Cardiac muscle cell (in vitro differentiated cells and primary cell): ENCODE results near the gene KIF26A. TPM values are rescaled to one million over a fixed set of nuclear protein-coding genes. Genes with fewer than 3 reads are reported as not detected.

ENCODE experiments used
- DNase-seq, 2 donors: peaks; one replicate each; pipeline versions ENCODE4 v3.0.0 to v3.0.0-alpha.2; 2010 to 2017; ENCODE audit warnings: low read depth in 1 of 2, low spot score in 1 of 2
- H3K27ac ChIP-seq: fragments of 200-600 bp; sonication (generic); 2 replicates; pipeline ENCODE4 v1.5.1; 2016
- H3K27me3 ChIP-seq: fragments of 200-600 bp; sonication (generic); 2 replicates; pipeline ENCODE4 v1.6.0; 2016; ENCODE audit warnings: control low read depth
- H3K36me3 ChIP-seq: fragments of 200-600 bp; sonication (generic); 2 replicates; pipeline ENCODE4 v1.5.1; 2016; ENCODE audit warnings: control low read depth
- H3K4me1 ChIP-seq: fragments of 200-600 bp; sonication (generic); 2 replicates; pipeline ENCODE4 v1.8.1; 2017; ENCODE audit warnings: low read depth, mild to moderate bottlenecking, mixed run types
- H3K4me3 ChIP-seq: fragments of 200-600 bp; sonication (generic); 2 replicates; pipeline ENCODE4 v1.5.1; 2016; ENCODE audit warnings: mild to moderate bottlenecking
- H3K9me3 ChIP-seq: fragments of 200-600 bp; sonication (generic); 2 replicates; pipeline ENCODE4 v1.5.1; 2017; ENCODE audit warnings: low read depth, mild to moderate bottlenecking, control low read depth
- CTCF ChIP-seq: IDR thresholded peaks from 2 replicates; pipeline ENCODE4 v1.5.1; 2012; ENCODE audit warnings: low read depth, mild to moderate bottlenecking, low read length
- polyA plus RNA-seq: library from polyadenylated mRNA; unstranded; fragments of >200 nt; fragmentation: Nextera tagmentation; extraction: Ambion mirVana; gene quantifications from 2 replicates; pipeline ENCODE4 v1.2.1, GENCODE V29; 2016
- total RNA-seq: library from RNA; depleted of rRNA; stranded (reverse); fragments of >200 nt; gene quantifications from 2 replicates; pipeline ENCODE4 v1.2.3, GENCODE V29; 2016

The KIF26A gene
- total and polyA plus RNA-seq, 2 experiments from 2014 or later: 9.9 to 74.9 TPM

DNA sequence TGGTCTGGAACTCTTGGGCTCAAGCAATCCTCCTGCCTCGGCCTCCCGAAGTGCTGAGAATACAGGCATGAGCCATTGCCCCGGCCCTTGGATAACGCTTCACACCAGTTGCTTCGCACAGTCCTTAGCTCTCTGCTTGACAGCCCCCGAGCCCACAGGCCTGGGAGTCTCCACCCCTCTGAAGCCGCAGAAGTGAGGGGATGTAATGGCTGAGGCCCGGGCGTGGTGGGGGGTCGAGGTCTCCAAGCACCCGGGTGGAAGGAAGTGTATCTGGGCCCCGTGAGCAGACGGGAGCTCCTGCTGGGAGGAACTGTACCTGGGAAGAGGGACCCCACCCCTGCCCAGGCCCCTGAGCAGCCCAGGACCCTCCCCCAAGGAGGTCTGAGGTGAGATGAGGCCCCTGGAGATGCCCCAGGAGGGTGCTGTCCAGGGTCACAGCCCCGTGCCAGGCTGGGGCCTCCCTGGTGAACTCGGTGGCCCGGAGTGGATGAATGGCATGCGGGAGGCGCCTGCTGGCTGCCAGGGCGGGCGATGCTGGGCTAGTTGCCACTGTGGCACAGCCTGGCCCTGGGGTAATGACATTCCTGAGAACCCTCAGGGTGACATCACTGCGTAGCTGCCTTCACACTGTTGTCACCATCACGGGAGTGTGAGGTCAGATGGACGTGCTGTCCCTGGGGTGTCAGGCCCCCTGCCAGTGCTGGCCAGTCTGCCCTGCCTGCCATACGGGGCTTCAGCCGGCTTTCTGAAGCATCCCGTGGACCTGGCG lies 48.9 kb downstream of the KIF26A start:
- no peaks in the 10 kb centered on the region for H3K27me3 ChIP-seq
- no peak for TF ChIP-seq CTCF

GRCh38 chr14:104187931-104188726 lies 49.7 kb downstream of the KIF26A start:
- Histone ChIP-seq H3K27me3 (no peaks in the 10 kb centered on the region), H3K9me3 (no peaks in the 10 kb centered on the region), H3K4me1 (no peaks in the 10 kb centered on the region), H3K27ac (no peak overlapping the region), H3K4me3 (no peak overlapping the region), H3K36me3 (no peaks in the 10 kb centered on the region)
- TF ChIP-seq CTCF: no peak
- DNase-seq: no peak

More for the DNA sequence above, 48.9 kb downstream of the KIF26A start:
- H3K27ac ChIP-seq: no peak overlapping the region
- no peaks in the 10 kb centered on the region for H3K9me3 ChIP-seq
- DNase-seq: no peak
- no peak overlapping the region for H3K4me3 ChIP-seq
- H3K4me1 ChIP-seq: no peaks in the 10 kb centered on the region
- no peaks in the 10 kb centered on the region for H3K36me3 ChIP-seq

DNA sequence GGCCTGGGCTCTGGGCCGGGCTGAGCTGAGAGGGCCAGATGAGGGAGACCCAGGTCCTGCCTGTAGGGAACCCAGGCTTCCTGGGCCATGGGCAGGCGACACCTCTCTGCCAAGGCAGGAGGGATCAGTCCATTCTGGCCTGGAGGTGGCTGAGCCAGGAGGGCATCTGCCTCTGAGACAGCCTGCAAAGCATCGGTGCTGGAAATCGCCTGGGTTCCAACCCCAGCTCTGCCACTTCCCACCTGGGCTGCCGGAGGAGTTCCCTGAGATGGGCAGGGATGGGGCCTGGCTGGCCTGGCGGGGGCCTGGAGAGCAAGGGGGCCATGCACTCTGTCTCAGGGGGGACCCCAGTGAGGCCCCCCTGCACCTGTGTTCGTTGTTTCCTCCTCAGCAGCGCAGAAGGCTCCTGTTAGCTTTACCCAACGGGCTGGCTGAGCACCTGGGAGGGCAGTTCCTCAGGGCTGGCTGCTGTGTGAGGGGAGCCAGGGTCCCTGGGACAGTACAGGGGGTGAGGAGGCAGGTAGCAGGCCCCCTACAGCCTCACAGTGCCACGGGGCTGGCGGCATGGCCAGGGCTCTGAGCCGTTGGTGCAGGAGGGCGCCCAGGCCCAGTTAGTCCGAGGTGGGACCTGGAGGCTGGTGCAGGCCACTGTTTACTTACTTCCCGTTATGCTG lies 50.5 kb downstream of the KIF26A start:
- Histone ChIP-seq H3K4me1 (no peaks in the 10 kb centered on the region), H3K27me3 (no peaks in the 10 kb centered on the region), H3K9me3 (no peaks in the 10 kb centered on the region), H3K27ac (no peak overlapping the region), H3K4me3 (no peak overlapping the region), H3K36me3 (no peaks in the 10 kb centered on the region)
- no peak for DNase-seq
- no peak for TF ChIP-seq CTCF

- H3K4me3 ChIP-seq: no peak overlapping the region
- no peak for TF ChIP-seq CTCF
- H3K36me3 ChIP-seq: no peaks in the 10 kb centered on the region
- no peaks in the 10 kb centered on the region for H3K27me3 ChIP-seq
- no peaks in the 10 kb centered on the region for H3K9me3 ChIP-seq
- no peak for DNase-seq
- H3K27ac ChIP-seq: no peak overlapping the region
- no peaks in the 10 kb centered on the region for H3K4me1 ChIP-seq
Observed at GRCh38 chr14:104189629-104190335, 51.4 kb downstream of the KIF26A start.

DNA sequence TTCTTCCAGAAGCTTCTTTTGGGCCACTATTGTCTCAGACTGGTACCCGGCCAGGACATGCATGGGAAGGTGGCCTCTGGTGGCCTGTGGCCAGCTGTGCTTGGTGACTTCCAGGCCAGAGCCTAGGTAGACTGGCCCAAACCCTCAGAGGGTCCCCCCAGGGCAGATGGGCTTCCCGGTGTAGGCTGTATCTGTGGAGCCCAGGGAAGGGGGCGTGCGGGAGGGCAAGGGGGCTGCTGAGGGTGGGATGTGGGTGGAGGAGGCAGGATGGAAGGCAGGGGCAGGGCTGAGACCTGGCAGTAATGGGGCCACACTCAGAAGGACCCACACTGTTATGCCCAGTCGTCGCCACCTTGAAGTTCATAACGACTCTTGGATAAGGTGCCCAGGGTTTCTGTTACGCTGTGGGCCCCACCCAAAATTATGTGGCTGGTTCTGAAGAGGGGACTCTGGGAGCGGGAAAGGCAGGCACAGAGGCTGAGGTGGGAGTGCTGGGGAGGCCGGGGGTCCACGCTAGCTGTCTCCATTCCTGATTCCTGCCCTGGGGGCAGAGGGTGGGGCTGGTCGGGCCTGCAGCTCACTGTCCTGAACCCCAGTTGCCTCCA lies 52.1 kb downstream of the KIF26A start:
- no peak for TF ChIP-seq CTCF
- Histone ChIP-seq H3K27ac (no peak overlapping the region), H3K4me1 (no peaks in the 10 kb centered on the region), H3K4me3 (no peak overlapping the region), H3K36me3 (no peaks in the 10 kb centered on the region), H3K27me3 (no peaks in the 10 kb centered on the region), H3K9me3 (no peaks in the 10 kb centered on the region)
- DNase-seq: no peak
